Activated naive CD4-positive, alpha-beta T cell treated with anti-CD3 and anti-CD28 coated beads, Interleukin-2, amount 50 U/mL, for 16 hours (primary cell): ENCODE results near the gene OR52I1.

Experiments
- DNase-seq: peaks from one replicate; pipeline ENCODE4 v3.0.0-alpha.2; 2020

The OR52I1 gene

DNA sequence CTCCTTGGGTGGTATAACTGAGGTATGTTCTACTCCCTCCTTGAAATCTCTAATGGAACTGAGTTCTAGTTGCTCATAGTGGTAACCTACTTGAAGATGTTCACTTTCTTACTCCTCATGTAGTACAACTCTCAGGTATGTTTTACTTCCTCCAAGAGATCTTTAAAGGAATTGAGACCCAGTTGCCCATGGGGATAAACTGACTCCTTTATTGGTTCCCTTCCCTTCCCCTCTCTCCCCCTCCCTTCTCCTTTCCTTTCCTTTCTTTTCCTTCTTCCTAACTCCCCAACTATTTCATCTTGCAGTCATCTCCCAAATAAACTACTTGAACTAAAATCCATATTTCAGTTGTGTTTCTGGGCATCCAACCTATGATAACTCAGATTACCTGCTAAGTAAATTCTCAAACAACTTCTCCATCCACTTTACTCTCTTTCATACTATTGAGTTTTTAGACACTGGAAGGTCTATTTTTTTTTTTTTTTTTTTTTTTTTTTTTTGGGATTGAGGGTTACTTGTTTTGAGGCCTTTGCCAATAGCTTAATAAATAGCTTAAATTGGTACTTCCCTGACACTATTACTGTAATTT, 22.1 kb downstream of the OR52I1 start:
- no peak for DNase-seq

- DNase-seq: no peak
These were observed 25.7 kb downstream of the OR52I1 start for GRCh38 chr11:4619514-4619913.

GRCh38 chr11:4626207-4627099, 32.6 kb downstream of the OR52I1 start:
- peak; percentile 19 for DNase-seq

- DNase-seq: no peak
These were observed 42.3 kb downstream of the OR52I1 start for GRCh38 chr11:4636136-4636535.

- DNase-seq: peak; percentile 68
These were observed 43.3 kb downstream of the OR52I1 start, which contains the start of gene OR51D1 for GRCh38 chr11:4636962-4637661. TSS of gene OR51D1 (plus strand) at chr11:4637477. CDS start at chr11:4639791, 2,314 bp downstream.

DNA sequence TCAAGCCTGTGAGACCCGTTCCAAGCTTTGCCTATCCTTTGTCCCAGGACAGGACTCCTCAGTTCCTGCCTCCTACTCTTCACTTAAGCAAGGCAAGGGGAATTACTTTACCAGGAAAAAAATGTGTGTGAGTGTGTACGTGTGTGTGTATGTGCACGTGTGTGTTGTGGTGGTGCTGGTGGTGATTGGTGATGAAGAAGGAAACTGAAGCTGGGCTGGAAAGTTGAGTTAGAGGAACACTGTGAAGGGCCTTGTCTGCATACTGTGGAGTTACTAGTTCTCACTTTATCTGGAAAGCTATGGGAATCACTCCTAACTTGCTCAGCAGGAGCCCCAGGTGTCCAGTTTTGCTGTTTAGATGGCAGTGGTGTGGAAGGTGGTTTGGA, 43.8 kb downstream of the OR52I1 start:
- no peak for DNase-seq

DNA sequence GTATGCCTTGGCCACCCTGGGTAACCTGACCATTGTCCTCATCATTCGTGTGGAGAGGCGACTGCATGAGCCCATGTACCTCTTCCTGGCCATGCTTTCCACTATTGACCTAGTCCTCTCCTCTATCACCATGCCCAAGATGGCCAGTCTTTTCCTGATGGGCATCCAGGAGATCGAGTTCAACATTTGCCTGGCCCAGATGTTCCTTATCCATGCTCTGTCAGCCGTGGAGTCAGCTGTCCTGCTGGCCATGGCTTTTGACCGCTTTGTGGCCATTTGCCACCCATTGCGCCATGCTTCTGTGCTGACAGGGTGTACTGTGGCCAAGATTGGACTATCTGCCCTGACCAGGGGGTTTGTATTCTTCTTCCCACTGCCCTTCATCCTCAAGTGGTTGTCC, 46.1 kb downstream of the OR52I1 start:
- no peak for DNase-seq

GRCh38 chr11:4641501-4641900, 47.7 kb downstream of the OR52I1 start:
- no peak for DNase-seq

GRCh38 chr11:4642043-4642442, 48.2 kb downstream of the OR52I1 start:
- DNase-seq: no peak

DNA sequence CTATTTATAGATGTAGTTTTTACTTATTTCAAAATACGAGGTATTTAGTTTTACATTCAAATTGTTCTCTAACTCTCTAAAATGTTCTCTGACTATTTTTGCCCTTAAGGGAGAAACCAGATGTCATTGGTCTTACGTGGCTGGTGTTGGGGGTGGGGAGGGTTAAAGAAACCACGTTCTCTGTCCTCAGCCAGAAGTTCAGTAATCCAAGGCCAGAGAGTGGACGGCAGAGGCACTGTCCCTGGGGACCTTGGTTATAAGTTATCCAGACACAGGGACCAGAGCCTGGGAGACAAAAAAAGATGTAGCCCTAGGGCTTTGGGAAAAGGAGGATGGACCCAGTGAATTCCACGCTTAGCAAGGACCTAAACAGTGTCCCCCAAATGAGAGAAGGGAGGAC, 49.2 kb downstream of the OR52I1 start:
- no peak for DNase-seq

DNA sequence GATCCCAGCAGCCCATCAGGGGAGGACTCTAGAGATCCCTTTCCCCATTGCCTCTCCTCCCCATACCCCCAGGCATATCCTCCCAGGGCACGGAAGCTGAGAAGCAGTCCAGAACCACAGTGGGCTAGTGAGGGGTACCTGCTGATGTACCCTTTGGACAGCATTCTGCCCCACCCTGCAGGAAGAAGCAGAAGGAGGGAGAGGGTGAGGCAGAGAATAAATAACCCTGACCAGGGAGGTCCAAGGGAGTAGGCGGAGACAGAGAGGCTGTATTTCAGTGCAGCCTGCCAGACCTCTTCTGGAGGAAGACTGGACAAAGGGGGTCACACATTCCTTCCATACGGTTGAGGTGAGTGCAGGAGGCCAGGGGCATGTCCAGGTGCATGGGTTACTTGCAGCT, 49.8 kb downstream of the OR52I1 start, which contains the start of gene OR51E1:
OR51E1 (plus strand) TSS at position 301 of the 400 bp plus-strand sequence. CDS start 8,545 bp downstream, outside the sequence.
- no peak for DNase-seq

GRCh38 chr11:4644233-4644632, 50.4 kb downstream of the OR52I1 start:
- DNase-seq: no peak
